Colonic mucosa (tissue), 4 donors: ENCODE measurements around the gene METTL27. TPM values are rescaled to one million over a fixed set of nuclear protein-coding genes. Genes with fewer than 3 reads are reported as not detected.

Source experiments
- DNase-seq: peaks from one replicate; pipeline ENCODE4 v3.0.0-alpha.2; 2020
- H3K27ac ChIP-seq: fragments of 200-600 bp; one replicate; pipeline ENCODE4 v1.8.0; 2021
- H3K27me3 ChIP-seq: fragments of 200-600 bp; one replicate; pipeline ENCODE4 v1.8.0; 2021
- H3K36me3 ChIP-seq: fragments of 200-600 bp; one replicate; pipeline ENCODE4 v1.8.0; 2021
- H3K4me1 ChIP-seq: fragments of 200-600 bp; one replicate; pipeline ENCODE4 v1.8.0; 2021; ENCODE audit warnings: mild to moderate bottlenecking
- H3K4me3 ChIP-seq: fragments of 200-600 bp; one replicate; pipeline ENCODE4 v1.8.0; 2021
- H3K9ac ChIP-seq, 2 donors: one replicate each; pipeline ENCODE4 v1.7.0; 2013; ENCODE audit warnings: control low read depth in 2 of 2, low read depth in 2 of 2, low read length in 2 of 2
- H3K9me3 ChIP-seq: fragments of 200-600 bp; one replicate; pipeline ENCODE4 v1.8.0; 2021
- intact Hi-C: fragments of 100-400 bp; cut with DNase I; formaldehyde crosslinking; loops from one replicate; pipeline ENCODE4 v1.14.1; 2022
- total RNA-seq, 2 donors: library from RNA; stranded (reverse); fragmentation: NEBNext Ultra II Directional in 1 of 2; extraction: Animal tissue kit (Norgen Biotek cat#: 25700) in 1 of 2; gene quantifications; one replicate each; pipeline ENCODE4 v1.2.1, GENCODE V29; 2021
- TF ChIP-seq, protein P1 (sequence below): fragments of 200-600 bp; IDR thresholded peaks from one replicate; pipeline ENCODE4 v1.8.0; 2022; ENCODE audit warnings: antibody characterized with exemption, mild to moderate bottlenecking
- donor health status: healthy.
- donor health status: DM: no; HTN: no; CAD: no.
- donor health status: DM: no; HTN: no; CAD: no.

The METTL27 gene
- total RNA-seq, 2 donors from 2014 or later = 4.0 to 7.4 TPM

DNA sequence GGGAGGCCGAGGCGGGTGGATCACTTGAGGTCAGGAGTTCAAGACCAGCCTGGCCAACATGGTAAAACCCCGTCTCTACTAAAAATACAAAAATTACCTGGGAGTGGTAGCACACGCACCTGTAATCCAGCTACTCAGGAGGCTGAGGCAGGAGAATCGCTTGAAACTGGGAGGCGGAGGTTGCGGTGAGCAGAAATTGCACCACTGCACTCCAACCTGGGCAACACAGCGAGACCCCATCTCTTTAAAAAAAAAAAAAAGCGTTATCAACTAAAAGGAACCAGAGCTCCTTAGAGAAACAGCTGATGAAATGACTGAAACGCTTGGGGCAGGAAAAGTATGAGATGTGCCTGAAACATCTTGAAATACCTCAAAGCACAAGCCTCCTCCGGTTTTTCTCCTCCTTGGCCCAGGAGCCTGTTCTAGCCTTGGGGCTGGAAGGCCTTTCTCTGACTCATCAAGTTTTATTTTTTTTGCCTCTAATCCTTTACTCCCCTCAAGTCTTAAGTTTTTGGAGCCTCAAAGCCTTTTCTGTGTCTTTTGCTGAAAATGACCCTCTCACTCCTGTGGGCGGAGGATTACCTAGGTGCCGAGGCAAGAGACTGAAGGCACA lies 2.6 kb upstream of the METTL27 start:
- Histone ChIP-seq H3K9ac (no peak overlapping the region), H3K9me3 (no peaks in the 10 kb centered on the region), H3K36me3 (no peaks in the 10 kb centered on the region), H3K4me3 (no peak overlapping the region), H3K27me3 (no peaks in the 10 kb centered on the region), H3K4me1 (no peaks in the 10 kb centered on the region), H3K27ac (no peak overlapping the region)
- intact Hi-C loops = no loop called here
- TF ChIP-seq, protein P1, sequence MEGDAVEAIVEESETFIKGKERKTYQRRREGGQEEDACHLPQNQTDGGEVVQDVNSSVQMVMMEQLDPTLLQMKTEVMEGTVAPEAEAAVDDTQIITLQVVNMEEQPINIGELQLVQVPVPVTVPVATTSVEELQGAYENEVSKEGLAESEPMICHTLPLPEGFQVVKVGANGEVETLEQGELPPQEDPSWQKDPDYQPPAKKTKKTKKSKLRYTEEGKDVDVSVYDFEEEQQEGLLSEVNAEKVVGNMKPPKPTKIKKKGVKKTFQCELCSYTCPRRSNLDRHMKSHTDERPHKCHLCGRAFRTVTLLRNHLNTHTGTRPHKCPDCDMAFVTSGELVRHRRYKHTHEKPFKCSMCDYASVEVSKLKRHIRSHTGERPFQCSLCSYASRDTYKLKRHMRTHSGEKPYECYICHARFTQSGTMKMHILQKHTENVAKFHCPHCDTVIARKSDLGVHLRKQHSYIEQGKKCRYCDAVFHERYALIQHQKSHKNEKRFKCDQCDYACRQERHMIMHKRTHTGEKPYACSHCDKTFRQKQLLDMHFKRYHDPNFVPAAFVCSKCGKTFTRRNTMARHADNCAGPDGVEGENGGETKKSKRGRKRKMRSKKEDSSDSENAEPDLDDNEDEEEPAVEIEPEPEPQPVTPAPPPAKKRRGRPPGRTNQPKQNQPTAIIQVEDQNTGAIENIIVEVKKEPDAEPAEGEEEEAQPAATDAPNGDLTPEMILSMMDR = no peak
- DNase-seq = no peak

DNA sequence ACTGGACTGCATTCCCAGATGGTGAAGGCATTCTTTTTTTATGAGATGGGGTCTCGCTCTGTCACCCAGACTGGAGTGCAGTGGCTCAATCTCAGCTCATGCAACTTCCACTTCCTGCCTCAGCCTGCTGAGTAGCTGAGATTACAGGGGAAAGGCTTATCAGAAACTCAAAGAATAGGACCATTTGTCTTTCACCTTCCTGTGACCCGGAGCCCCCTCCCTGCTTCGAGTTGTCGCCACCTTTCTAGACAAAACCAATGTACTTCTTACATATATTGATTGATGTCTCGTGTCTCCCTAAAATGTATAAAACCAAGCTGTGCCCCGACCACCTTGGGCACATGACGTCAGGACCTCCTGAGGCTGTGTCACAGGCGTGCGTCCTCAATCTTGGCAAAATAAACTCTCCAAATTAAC lies 1.8 kb upstream of the METTL27 start:
- TF ChIP-seq, protein P1 = no peak
- Histone ChIP-seq H3K27ac (no peak overlapping the region), H3K27me3 (no peaks in the 10 kb centered on the region), H3K4me3 (no peak overlapping the region), H3K36me3 (no peaks in the 10 kb centered on the region), H3K9ac (no peak overlapping the region), H3K9me3 (no peaks in the 10 kb centered on the region), H3K4me1 (no peaks in the 10 kb centered on the region)
- no peak for DNase-seq
- intact Hi-C loops = no loop called here

DNA sequence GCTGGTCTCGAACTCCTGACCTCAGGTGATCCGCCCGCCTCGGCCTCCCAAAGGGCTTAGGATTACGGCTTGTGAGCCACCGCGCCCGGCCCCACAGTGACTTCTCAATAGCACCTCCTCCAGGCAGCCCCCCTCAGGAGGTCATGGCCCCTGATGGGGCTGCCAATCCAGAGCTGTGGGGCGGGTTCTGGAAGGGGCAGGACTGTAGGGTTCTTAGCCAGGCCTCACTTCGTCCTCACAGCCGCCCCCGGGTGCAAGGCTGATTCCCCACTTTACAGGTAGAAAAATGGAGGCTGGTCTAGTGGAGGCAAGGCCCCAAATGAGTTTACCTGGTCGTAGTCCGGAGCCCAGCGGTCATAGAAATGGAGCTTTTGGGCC lies 638 bp downstream of the METTL27 start:
- TF ChIP-seq, protein P1 = no peak
- no peaks in the 10 kb centered on the region for H3K4me1 ChIP-seq
- no peaks in the 10 kb centered on the region for H3K27me3 ChIP-seq
- intact Hi-C loops = no loop called here
- DNase-seq = no peak
- H3K36me3 ChIP-seq = no peaks in the 10 kb centered on the region
- H3K9ac ChIP-seq = peak overlapping the region; percentile 86 to 92
- H3K4me3 ChIP-seq = peak overlapping the region; percentile 52
- H3K9me3 ChIP-seq = no peaks in the 10 kb centered on the region
- no peak overlapping the region for H3K27ac ChIP-seq

DNA sequence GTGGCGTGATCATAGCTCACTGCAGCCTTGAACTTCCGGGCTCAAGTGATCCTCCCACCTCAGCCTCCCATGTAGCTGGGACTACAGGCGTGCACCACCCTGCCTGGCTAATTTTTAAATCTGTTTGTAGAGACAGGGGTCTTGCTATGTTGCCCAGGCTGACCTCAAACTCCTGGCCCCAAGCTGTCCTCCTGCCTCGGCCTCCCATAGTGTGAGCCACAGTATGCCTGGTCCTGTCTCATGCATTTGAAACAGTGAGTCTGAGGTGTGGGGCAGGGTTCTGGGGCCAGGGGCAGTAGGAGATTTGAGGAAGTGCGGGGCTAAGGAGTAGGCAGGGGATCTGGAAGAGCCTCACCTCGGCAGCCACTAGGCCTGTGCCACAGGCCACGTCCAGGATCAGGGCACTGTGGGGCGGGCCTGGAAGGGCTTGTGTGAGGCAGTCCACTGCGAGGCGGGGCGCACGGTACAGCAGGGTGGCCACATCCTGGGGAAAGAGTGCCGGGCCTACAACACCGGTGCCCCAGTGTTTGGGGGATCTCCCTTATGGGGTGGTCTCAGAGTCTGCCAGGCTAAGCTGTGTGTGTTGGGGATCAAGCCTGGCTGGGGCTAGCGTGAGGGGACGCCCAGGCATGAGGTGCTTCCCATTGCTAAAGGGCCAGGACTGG lies 1.5 kb downstream of the METTL27 start:
- Histone ChIP-seq H3K27ac (no peak overlapping the region), H3K27me3 (no peaks in the 10 kb centered on the region), H3K9me3 (no peaks in the 10 kb centered on the region), H3K9ac (no peak overlapping the region), H3K4me3 (no peak overlapping the region), H3K4me1 (no peaks in the 10 kb centered on the region), H3K36me3 (no peaks in the 10 kb centered on the region)
- intact Hi-C loops = no loop called here
- TF ChIP-seq, protein P1 = no peak
- DNase-seq = no peak

DNA sequence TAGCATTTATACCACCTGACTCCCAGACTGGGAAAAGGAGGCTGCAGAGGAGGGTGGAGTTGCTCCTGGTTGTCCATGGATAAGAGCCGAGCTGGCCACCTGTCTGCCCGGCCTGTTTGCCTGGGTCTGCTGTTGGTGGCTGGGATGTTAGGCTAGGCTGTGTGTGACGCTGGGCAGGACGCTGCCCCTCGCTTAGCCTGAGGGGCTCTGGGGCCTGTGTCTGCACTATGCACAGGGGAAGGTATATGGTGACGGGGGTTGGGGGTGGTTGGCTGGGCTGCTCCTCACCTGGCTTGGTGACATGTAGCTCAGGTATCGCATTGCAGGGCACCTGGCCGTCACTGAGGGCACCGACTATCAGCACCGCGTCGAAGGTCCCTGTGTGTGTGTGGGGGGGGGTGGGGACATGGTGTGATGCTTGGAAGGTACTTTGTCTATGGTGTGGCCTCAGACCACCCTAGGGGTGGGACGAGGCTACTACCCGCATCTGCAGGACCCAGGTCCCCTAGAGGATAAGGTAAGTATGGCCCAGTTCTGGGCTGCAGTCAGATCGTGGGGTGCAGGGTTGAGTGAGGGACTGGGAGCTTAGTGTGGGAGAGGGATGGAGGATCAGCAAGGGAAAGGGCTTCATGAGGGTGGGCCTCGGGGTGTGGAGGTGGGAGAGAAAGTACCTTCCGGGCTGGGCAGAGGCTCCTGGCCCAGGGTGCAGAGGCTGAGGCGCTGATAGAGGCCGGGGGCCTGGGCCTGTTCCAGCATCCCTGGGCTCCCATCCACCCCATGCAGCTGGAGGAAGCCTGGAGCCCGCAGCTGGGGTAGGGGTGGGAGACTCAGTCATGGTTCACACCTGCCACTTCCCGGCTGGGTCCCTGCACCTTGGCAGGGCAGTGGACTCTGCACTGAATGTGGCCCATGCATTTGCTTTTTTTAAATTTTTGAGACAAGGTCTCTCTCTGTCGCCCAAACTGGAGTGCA lies 2.3 kb downstream of the METTL27 start:
- no peak overlapping the region for H3K9ac ChIP-seq
- no peak overlapping the region for H3K4me3 ChIP-seq
- no peak for DNase-seq
- H3K9me3 ChIP-seq = no peaks in the 10 kb centered on the region
- no peaks in the 10 kb centered on the region for H3K4me1 ChIP-seq
- TF ChIP-seq, protein P1 = no peak
- no peak overlapping the region for H3K27ac ChIP-seq
- no peaks in the 10 kb centered on the region for H3K36me3 ChIP-seq
- no peaks in the 10 kb centered on the region for H3K27me3 ChIP-seq
- intact Hi-C loops = no loop called here
